RPMI7951 (cell line): ENCODE results near the gene TLCD3B. TPM values are rescaled to one million over a fixed set of nuclear protein-coding genes. Genes with fewer than 3 reads are reported as not detected.

Experiments used
- DNase-seq: peaks from one replicate; pipeline ENCODE4 v3.0.0-alpha.2; 2012; ENCODE audit warnings: low read depth
- total RNA-seq: library from RNA; depleted of rRNA; stranded (reverse); fragments of >200 nt; shearing (Covaris generic); gene quantifications from 2 replicates; pipeline ENCODE4 v1.2.3, GENCODE V29; 2014

The TLCD3B gene
- total RNA-seq, 1 experiment from 2014 or later, result 0.12 TPM

DNA sequence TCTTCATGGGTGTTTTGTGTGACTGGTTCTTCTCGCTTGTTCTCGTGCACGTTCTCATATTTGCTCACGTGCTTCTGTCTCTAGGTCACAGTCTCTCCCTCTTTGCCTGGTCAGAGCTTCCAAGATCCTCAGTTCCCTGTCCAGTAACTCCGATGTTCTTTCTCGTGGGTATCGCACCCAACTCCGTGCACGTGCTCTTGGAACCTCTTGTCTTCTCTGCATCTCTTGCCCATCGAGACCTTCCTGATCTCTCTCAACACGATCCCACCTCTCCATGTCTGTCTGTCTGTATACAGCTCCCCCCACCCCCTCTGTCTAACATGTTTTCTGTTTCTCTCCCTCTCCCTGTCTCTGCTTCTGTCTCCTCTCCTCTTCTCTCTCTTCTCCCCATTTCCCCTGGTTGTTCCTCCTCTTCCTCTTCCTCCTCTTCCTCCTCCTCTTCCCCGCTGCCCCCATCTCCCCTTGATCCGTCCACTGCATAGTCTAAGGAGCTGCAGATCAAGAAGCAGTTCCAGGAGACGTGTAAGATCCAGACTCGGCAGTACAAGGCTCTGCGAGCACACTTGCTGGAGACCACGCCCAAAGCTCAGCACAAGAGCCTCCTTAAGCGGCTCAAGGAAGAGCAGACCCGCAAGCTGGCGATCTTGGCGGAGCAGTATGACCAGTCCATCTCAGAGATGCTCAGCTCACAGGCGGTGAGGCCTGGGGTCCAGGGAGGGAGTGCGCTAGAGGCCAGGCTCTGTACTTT, 41.8 kb downstream of the TLCD3B start:
- DNase-seq, result no peak

DNA sequence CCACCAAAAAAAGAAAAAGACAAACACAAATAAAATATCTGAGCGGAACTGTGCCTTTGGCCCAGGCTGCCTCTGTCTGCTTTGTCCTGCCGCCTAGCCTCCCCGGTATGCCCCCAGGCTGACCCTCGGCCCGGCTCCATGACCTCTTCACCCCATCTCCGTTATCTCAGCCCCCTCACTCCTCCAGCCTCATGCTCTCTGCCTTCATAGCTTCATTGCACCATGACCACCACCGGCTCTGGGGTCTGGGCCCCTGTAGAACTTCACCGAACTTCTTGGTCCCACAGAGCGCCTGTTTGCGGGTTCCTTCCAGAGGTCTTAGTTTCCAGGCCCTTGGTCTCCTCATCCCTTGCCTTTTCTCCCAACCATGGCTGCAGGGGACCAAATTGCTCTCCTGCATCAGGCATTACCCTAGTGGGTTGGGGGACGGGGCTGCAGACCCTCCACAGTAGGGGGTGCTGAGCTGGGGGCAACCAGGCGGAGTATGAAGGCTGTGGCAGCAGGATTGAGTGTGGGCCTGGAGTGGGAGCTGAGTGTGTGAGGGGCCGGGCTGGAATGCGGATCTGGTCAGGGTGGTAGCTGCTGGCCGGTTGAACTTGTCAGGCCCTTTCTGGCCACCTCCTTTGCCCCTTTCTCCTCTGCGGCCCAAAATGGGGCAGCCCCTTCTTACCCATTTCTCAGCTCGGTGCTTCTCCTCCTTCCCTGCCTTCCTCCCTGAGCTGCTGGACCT, 42.6 kb downstream of the TLCD3B start:
- DNase-seq, result no peak

DNA sequence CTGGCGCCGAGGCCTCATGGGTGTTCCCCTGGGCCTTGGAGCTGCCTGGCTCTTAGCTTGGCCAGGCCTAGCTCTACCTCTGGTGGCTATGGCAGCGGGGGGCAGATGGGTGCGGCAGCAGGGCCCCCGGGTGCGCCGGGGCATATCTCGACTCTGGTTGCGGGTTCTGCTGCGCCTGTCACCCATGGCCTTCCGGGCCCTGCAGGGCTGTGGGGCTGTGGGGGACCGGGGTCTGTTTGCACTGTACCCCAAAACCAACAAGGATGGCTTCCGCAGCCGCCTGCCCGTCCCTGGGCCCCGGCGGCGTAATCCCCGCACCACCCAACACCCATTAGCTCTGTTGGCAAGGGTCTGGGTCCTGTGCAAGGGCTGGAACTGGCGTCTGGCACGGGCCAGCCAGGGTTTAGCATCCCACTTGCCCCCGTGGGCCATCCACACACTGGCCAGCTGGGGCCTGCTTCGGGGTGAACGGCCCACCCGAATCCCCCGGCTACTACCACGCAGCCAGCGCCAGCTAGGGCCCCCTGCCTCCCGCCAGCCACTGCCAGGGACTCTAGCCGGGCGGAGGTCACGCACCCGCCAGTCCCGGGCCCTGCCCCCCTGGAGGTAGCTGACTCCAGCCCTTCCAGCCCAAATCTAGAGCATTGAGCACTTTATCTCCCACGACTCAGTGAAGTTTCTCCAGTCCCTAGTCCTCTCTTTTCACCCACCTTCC, 43.5 kb downstream of the TLCD3B start:
- DNase-seq, result no peak

DNA sequence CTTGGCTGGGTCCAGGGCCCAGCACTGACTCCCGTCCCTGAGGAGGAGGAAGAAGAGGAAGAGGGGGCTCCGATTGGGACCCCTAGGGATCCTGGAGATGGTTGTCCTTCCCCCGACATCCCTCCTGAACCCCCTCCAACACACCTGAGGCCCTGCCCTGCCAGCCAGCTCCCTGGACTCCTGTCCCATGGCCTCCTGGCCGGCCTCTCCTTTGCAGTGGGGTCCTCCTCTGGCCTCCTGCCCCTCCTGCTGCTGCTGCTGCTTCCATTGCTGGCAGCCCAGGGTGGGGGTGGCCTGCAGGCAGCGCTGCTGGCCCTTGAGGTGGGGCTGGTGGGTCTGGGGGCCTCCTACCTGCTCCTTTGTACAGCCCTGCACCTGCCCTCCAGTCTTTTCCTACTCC, 44.1 kb downstream of the TLCD3B start:
- DNase-seq, result no peak

DNA sequence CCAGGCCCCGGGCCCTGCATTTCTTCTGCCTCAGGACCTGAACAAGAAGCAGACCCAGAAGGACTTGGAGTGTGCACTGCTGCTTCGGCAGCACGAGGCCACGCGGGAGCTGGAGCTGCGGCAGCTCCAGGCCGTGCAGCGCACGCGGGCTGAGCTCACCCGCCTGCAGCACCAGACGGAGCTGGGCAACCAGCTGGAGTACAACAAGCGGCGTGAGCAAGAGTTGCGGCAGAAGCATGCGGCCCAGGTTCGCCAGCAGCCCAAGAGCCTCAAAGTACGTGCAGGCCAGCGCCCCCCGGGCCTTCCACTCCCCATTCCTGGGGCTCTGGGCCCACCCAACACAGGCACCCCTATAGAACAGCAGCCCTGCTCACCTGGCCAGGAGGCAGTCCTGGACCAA, 44.8 kb downstream of the TLCD3B start:
- DNase-seq, result no peak

DNA sequence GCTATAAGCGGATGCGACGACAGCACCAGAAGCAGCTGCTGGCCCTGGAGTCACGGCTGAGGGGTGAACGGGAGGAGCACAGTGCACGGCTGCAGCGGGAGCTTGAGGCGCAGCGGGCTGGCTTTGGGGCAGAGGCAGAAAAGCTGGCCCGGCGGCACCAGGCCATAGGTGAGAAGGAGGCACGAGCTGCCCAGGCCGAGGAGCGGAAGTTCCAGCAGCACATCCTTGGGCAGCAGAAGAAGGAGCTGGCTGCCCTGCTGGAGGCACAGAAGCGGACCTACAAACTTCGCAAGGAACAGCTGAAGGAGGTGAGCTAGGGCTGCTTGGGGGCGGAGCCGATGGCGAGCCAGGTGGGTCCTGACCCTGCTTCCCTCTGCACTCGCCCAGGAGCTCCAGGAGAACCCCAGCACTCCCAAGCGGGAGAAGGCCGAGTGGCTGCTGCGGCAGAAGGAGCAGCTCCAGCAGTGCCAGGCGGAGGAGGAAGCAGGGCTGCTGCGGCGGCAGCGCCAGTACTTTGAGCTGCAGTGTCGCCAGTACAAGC, 45.7 kb downstream of the TLCD3B start:
- DNase-seq, result no peak

DNA sequence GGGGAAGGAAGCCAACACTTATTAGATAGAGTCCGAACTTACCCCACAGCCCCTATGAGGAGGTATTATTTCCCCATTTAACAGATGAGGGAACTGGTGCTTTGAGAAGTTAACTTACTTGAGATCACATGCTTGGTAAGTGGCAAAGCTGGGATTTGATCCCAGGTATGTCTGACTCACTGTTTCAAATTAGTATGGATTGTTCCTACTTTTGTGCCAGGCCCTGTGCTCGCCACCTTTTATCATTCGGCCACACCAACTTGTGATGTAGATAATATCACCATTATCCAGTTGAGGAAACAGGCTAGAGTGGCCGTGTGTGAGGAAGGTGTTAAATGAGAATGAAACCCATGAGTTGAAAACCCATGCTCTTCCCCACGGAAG, 46.3 kb downstream of the TLCD3B start:
- DNase-seq, result no peak

DNA sequence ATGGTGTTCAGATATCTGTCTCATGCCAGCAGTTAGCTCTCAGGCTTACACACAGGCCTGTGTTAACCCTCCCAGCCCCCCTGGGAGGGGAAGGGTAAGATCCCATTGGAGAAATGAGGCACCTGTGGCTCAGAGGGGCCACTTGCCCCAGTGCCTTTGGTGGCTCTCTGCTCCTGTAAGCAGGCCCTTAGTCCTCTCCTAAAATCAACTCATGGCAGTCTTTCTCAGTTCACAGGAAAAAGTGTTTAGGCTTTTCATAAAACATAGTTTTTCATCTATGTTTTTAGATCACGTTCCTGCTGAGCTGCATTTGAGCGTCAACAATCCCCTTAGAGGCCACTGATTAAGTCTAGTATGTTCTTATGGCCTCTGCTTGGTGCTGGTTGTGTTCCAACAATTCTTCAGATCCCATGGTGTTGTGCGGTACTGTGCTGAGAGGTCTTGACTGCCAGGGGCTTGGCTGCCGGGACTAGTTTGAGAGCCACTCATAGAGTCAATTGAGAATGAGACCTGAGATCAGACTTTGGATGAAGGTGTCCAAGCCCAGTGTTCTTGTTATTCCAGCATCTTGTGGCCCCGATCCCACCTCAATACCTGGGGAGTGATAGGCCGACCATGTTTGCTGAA, 46.8 kb downstream of the TLCD3B start:
- DNase-seq, result no peak

DNA sequence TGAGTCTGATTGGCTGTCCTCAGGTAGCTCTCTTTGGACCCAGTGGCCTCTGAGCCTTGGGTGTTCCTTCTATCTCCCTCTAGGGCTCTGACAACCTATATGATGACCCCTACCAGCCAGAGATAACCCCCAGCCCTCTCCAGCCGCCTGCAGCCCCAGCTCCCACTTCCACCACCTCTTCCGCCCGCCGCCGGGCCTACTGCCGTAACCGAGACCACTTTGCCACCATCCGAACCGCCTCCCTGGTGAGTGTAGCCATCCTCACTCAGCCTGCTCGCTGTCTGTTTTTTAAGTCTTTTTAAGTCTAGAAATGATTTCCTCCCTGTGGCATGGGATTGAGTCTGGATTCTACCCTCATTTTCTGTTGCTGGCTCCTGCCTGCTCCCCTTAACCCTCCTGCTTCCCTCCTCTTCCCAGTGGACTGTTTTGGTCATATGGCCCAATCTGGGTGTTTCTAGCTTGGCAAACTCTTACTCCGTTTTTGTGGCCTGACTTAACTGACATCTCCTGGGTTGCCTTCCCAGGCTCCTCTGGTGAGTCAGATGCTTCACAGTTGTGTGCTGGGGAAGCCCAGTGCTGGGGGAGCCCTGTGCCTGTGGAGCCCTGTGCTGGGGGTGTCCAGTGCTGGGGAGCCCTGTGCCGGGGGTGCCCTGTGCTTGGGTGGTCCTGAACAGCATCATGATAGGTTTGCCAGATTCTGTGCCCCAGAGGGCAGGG, 47.5 kb downstream of the TLCD3B start:
- DNase-seq, result no peak

DNA sequence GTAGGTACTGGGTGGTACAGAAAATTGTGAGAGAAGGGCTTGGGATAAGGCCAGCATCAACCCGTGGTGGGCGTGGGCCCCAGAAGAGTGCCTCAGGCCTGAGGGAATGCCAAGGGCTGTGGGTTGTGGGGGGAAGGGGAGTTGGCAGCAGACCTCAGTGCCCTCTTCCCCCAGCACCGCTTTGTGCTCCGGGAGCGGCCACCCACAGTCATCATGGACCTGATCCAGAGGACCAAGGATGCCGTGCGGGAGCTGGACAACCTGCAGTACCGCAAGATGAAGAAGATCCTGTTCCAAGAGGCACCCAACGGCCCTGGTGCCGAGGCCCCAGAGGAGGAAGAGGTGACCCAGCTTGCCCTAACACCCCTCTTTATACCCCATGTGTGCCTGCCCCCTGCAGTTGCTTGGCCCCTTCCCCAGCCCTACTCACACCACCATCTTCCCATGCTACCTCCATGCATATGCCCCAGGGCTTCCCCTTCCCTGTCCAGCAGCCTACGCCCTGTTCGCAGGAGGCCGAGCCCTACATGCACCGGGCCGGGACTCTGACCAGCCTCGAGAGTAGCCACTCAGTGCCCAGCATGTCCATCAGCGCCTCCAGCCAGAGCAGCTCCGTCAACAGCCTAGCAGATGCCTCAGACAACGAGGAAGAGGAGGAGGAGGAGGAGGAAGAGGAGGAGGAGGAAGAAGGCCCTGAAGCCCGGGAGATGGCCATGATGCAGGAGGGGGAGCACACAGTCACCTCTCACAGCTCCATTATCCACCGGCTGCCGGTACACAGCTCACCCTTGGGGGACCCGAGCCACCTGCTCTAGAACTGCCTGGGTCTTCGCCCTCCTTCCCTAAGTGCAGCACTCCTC, 48.3 kb downstream of the TLCD3B start:
- no peak for DNase-seq

DNA sequence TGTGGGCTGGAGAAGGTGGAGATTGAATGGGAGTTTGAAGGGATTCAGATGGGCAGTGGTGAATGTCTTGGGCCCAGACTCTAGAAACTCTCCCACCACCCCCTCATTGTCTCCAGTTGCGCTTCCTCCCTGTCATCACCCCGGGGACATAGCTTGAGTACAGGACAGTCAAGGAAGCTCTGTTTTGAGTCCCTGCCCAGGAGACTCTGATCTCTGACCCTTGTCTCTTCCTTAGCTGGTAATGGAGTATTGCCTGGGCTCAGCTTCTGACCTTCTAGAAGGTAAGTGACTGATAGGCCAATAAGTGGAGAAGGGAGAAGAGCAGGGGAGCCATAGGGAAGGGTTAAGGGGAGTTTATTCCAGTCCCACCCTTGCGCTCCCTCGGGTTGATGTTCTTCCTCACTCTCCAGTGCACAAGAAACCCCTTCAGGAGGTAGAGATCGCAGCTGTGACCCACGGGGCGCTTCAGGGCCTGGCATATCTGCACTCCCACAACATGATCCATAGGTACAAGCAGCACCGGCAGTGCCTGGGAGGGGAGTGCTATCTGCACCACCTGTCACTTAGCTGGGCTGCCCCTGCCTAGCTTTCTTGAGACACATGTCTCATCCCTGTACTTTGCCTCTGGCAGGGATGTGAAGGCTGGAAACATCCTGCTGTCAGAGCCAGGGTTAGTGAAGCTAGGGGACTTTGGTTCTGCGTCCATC, 52.4 kb downstream of the TLCD3B start:
- DNase-seq, result no peak

DNA sequence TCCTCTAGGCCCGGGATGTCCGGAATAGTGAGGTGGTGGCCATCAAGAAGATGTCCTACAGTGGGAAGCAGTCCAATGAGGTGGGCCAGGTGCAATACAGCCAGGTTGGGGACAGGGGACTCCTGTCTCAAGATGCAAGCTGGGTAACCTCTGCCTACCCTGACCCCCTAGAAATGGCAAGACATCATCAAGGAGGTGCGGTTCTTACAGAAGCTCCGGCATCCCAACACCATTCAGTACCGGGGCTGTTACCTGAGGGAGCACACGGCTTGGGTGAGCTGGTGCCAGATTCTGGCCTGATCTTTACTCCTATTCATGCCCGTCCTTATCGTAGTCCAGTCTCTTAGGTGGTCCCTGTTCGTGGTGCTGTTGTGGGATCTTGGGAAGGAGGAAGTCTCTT, 53.0 kb downstream of the TLCD3B start:
- DNase-seq, result no peak

DNA sequence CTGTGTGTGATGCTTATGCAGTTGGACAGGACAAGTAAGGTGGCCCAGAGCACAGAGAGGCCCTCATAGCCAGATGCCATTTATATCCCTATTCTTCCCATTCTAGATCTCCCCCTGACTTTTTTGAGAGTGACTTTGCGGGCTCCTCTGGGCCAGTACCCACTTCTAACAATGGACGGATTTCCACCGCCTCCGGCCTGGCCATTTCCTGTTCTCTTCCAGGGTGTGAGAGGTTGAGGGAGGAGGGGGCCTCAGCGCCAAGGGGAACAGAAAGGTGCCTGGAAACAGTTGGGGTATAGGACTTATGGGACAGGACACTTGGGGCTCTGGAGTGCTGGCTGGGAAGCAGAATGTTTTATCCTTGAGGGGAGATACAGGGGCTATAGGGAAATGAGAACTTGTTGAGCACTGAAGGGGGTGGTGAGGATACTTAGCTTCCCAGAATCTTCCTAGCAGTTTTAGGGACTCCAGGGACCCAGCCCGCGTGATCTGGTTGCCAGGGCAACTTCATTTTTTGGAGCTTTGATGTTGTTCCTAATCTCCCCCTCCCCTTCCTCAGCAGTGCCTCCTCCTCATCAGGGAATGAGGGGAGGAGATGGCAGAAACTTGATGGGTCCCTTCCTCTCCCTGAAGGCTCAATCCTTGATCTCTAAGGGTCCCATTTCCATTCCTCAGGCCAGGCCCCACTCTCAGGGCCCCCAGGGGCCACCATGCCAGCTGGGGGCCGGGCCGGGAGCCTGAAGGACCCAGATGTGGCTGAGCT, 53.8 kb downstream of the TLCD3B start:
- DNase-seq, result no peak

DNA sequence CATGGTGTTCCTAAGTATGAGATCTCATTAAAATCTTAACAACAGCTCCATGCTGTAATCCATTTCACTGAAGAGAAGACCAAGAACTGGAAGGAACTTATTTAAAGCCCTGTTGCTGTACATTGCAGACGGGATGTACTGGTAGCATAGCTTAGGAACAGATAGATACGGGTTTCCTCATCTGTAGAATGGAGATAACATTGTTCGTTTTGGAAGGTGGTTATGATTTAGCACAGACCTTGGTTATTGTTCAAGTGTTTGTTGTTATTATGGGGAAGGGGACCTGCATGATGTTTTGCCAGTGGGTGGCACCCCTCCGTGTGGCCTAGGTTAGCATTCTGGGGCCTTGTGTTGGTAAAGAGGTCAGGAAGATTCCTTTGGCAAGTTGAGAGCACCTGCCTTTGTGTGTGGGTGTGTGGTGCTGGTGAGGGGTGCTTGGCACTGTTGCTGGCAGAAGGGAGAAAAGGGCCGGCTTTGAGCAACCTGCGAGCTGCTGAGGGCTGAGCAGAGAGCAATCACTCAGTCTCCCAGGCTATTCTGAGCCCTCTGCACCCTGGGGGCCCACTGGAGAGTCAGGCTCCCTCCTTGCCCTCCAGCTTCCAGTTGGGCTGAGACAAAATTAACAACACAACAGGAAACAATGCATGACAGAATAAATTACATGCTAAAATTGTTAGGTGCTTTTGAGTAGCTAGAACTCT, 55.1 kb downstream of the TLCD3B start:
- DNase-seq, result no peak

DNA sequence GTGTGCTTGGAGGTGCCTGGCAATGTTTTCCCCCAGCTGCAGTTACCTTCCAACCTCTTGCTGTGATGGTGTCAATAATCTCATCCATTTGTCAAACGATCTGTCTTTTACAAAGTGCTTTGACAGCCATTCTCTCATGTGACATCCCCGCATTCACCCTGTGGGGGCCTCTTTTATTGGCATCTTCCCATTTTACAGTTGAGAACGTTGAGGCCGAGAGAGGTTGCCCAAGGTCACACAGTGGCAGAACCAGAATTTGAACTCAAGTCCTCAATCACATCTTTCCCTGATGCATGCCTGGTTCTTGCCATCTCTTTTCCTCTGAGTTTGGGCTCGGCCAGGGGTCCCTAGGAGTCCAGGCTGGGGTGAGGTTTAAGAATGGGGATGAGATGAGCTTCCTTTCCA, 55.9 kb downstream of the TLCD3B start:
- no peak for DNase-seq
